GM21515 (cell line): ENCODE results near the gene AMMECR1L.
"Not testable (repeated sequence)": the region's sequence is repeated elsewhere in the genome, so short reads cannot be mapped to it uniquely, and the experiment has no call there.

Experiments used
- ATAC-seq: cut with Tn5 transposase; IDR thresholded peaks from one replicate; pipeline ENCODE4 v1.9.1; 2021; ENCODE audit not compliant: unreplicated experiment

Gene AMMECR1L

GRCh38 chr2:127885780-127886592 is at the start of gene AMMECR1L:
AMMECR1L (minus strand) TSS chr2:127885956; CDS start chr2:127874234, 11,722 bp downstream.
- peak; percentile 91 for ATAC-seq

- ATAC-seq, result no peak
Observed at GRCh38 chr2:127935337-127935736, 49.6 kb upstream of the AMMECR1L start.

GRCh38 chr2:127932199-127932876 is 46.6 kb upstream of the AMMECR1L start:
- ATAC-seq, result no peak

GRCh38 chr2:127929449-127929848 is 43.7 kb upstream of the AMMECR1L start:
- no peak for ATAC-seq

GRCh38 chr2:127927384-127927783 is 41.6 kb upstream of the AMMECR1L start:
- no peak for ATAC-seq

GRCh38 chr2:127917916-127918315 is 32.2 kb upstream of the AMMECR1L start:
- no peak for ATAC-seq

- no peak for ATAC-seq
Observed at GRCh38 chr2:127913808-127914457, 28.2 kb upstream of the AMMECR1L start.

- no peak for ATAC-seq
Observed at GRCh38 chr2:127911737-127912136, 26.0 kb upstream of the AMMECR1L start.

- no peak for ATAC-seq
Observed at GRCh38 chr2:127910415-127910814, 24.7 kb upstream of the AMMECR1L start.

GRCh38 chr2:127909019-127909418 is 23.3 kb upstream of the AMMECR1L start:
- no peak for ATAC-seq

GRCh38 chr2:127907733-127908400 is 22.1 kb upstream of the AMMECR1L start:
- ATAC-seq, result not testable (repeated sequence)

GRCh38 chr2:127906206-127906926 is 20.6 kb upstream of the AMMECR1L start:
- ATAC-seq, result no peak

- ATAC-seq, result no peak
Observed at GRCh38 chr2:127901339-127902056, 15.7 kb upstream of the AMMECR1L start.

GRCh38 chr2:127897531-127898211 is 11.9 kb upstream of the AMMECR1L start:
- ATAC-seq, result no peak

GRCh38 chr2:127893494-127893893 is 7.7 kb upstream of the AMMECR1L start:
- ATAC-seq, result no peak

- ATAC-seq, result no peak
Observed at GRCh38 chr2:127893033-127893432, 7.3 kb upstream of the AMMECR1L start.

- ATAC-seq, result no peak
Observed at GRCh38 chr2:127891811-127892210, 6.1 kb upstream of the AMMECR1L start.

GRCh38 chr2:127890756-127891155 is 5.0 kb upstream of the AMMECR1L start:
- ATAC-seq, result not testable (repeated sequence)

- ATAC-seq, result no peak
Observed at GRCh38 chr2:127888772-127889171, 3.0 kb upstream of the AMMECR1L start.
